A549 (cell line): Measurements from ENCODE around the gene PPP1R9A.

Experiments
- BHLHE40 ChIP-seq: IDR thresholded peaks from 2 replicates; pipeline ENCODE4 v1.6.1; 2012; ENCODE audit warnings: low read depth, low read length, inconsistent platforms
- CEBPB ChIP-seq, 2 experiments: fragments of >200 bp in 1 of 2; sonication (Bioruptor Twin) in 1 of 2; formaldehyde crosslinking in 1 of 2; IDR thresholded peaks; 2 replicates each; pipeline ENCODE4 v1.6.1; 2012 to 2016
- MAFK ChIP-seq: fragments of 450-650 bp; IDR thresholded peaks from 2 replicates; pipeline ENCODE4 v1.6.1; 2014; ENCODE audit not compliant: partially characterized antibody
- MYC ChIP-seq: IDR thresholded peaks from 2 replicates; pipeline ENCODE4 v1.6.1; 2012; ENCODE audit warnings: mild to moderate bottlenecking, inconsistent platforms, low read length, improper control_type of control experiment, borderline replicate concordance
- NR3C1 ChIP-seq: fragments of >200 bp; sonication (Bioruptor Twin); formaldehyde crosslinking; IDR thresholded peaks from 3 replicates; pipeline ENCODE4 v1.6.1; 2017
- RAD21 ChIP-seq, 2 experiments: fragments of >200 bp in 1 of 2; sonication (Bioruptor Twin) in 1 of 2; formaldehyde crosslinking in 1 of 2; IDR thresholded peaks in 1 of 2; conservative IDR thresholded peaks in 1 of 2; 2 replicates in 1 of 2; 3 replicates in 1 of 2; pipeline ENCODE4 v1.6.1; 2012 to 2018; ENCODE audit warnings: inconsistent platforms in 1 of 2
- TF ChIP-seq, protein P1 (sequence below): IDR thresholded peaks from 2 replicates; pipeline ENCODE4 v1.6.1; 2012
- TF ChIP-seq, protein P2 (sequence below): fragments of 450-650 bp; IDR thresholded peaks from 2 replicates; pipeline ENCODE4 v1.6.1; 2014; ENCODE audit warnings: antibody characterized with exemption
- TF ChIP-seq, protein P3 (sequence below): fragments of 200-600 bp; sonication (generic); IDR thresholded peaks from 2 replicates; pipeline ENCODE4 v1.6.1; 2016; ENCODE audit warnings: antibody characterized with exemption, mild to moderate bottlenecking, moderate library complexity

DNA sequence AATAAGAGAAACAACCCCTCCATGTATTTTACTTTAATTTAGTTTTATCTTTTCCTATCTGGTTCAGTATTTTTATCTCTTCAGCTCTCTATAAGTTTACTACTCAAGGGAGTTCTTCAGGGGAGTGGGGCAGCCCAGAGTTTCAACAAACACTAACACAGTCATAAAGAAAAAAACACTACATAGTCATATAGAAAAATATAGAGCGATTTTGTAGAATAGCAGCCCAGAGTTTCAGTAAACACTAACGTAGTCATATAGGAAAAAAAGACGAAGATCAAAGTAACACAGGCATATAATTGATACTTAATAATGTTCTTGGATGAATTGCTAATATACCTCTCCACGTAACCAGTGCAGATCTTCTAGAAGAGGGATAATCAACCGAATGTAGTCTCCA lies 362.2 kb downstream of the PPP1R9A start:
- TF ChIP-seq CEBPB (IDR thresholded peaks at IDR 0.05) = no peak
- TF ChIP-seq RAD21 (conservative IDR thresholded peaks at IDR 0.05 in 1 of 2, IDR thresholded peaks at IDR 0.05 in 1 of 2) = no peak
- TF ChIP-seq MYC = no peak
- no peak for TF ChIP-seq BHLHE40
- TF ChIP-seq, protein P1, sequence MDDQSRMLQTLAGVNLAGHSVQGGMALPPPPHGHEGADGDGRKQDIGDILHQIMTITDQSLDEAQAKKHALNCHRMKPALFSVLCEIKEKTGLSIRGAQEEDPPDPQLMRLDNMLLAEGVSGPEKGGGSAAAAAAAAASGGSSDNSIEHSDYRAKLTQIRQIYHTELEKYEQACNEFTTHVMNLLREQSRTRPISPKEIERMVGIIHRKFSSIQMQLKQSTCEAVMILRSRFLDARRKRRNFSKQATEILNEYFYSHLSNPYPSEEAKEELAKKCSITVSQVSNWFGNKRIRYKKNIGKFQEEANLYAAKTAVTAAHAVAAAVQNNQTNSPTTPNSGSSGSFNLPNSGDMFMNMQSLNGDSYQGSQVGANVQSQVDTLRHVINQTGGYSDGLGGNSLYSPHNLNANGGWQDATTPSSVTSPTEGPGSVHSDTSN = no peak
- TF ChIP-seq NR3C1 = no peak
- TF ChIP-seq, protein P2, sequence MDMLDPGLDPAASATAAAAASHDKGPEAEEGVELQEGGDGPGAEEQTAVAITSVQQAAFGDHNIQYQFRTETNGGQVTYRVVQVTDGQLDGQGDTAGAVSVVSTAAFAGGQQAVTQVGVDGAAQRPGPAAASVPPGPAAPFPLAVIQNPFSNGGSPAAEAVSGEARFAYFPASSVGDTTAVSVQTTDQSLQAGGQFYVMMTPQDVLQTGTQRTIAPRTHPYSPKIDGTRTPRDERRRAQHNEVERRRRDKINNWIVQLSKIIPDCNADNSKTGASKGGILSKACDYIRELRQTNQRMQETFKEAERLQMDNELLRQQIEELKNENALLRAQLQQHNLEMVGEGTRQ = no peak
- TF ChIP-seq MAFK = no peak
- TF ChIP-seq, protein P3, sequence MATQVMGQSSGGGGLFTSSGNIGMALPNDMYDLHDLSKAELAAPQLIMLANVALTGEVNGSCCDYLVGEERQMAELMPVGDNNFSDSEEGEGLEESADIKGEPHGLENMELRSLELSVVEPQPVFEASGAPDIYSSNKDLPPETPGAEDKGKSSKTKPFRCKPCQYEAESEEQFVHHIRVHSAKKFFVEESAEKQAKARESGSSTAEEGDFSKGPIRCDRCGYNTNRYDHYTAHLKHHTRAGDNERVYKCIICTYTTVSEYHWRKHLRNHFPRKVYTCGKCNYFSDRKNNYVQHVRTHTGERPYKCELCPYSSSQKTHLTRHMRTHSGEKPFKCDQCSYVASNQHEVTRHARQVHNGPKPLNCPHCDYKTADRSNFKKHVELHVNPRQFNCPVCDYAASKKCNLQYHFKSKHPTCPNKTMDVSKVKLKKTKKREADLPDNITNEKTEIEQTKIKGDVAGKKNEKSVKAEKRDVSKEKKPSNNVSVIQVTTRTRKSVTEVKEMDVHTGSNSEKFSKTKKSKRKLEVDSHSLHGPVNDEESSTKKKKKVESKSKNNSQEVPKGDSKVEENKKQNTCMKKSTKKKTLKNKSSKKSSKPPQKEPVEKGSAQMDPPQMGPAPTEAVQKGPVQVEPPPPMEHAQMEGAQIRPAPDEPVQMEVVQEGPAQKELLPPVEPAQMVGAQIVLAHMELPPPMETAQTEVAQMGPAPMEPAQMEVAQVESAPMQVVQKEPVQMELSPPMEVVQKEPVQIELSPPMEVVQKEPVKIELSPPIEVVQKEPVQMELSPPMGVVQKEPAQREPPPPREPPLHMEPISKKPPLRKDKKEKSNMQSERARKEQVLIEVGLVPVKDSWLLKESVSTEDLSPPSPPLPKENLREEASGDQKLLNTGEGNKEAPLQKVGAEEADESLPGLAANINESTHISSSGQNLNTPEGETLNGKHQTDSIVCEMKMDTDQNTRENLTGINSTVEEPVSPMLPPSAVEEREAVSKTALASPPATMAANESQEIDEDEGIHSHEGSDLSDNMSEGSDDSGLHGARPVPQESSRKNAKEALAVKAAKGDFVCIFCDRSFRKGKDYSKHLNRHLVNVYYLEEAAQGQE = no peak
